Left renal cortex interstitium (tissue), 4 donors: ENCODE results near the gene NFYB. TPM values are rescaled to one million over a fixed set of nuclear protein-coding genes. Genes with fewer than 3 reads are reported as not detected.

ENCODE experiments used
- polyA plus RNA-seq, 4 donors: library from polyadenylated mRNA; unstranded; fragments of 120-200 nt; gene quantifications; one replicate each; pipeline ENCODE4 v1.2.1, GENCODE V29; 2013; ENCODE audit not compliant: insufficient read length in 4 of 4

Gene NFYB
- polyA plus RNA-seq, 4 donors = 85.0 to 120 (median 95.6) TPM

Other genes with a start within 250 kb of the NFYB start
- 1,000 to 10,000 TPM in 2 of 4 donors, 100 to 1,000 TPM in 2; 873 to 1,028 (median 973) TPM for gene HSP90B1, start 207.8 kb downstream of the NFYB start, polyA plus RNA-seq
- 10 to 100 TPM; 43.2 to 67.0 (median 52.6) TPM for gene TDG, start 172.3 kb downstream of the NFYB start, polyA plus RNA-seq
- 10 to 100 TPM; 10.3 to 16.5 (median 15.7) TPM for gene GLT8D2, start 88.0 kb downstream of the NFYB start, polyA plus RNA-seq
- 10 to 100 TPM; 15.4 to 17.9 (median 17.5) TPM for gene HCFC2, start 73.7 kb downstream of the NFYB start, polyA plus RNA-seq
- gene TXNRD1, start 77.6 kb upstream of the NFYB start, polyA plus RNA-seq = 10 to 100 TPM; 52.2 to 73.7 (median 61.2) TPM
- gene EID3, start 165.5 kb upstream of the NFYB start, polyA plus RNA-seq = 1 to 10 TPM; 4.0 to 5.3 (median 4.8) TPM